NCI-H1048 (cell line): ENCODE data around the gene CCDC102B.

ENCODE experiments used
- DNase-seq: peaks from one replicate; lab custom pipeline; 2025; lab: John Stamatoyannopoulos, UW

CCDC102B gene

DNA sequence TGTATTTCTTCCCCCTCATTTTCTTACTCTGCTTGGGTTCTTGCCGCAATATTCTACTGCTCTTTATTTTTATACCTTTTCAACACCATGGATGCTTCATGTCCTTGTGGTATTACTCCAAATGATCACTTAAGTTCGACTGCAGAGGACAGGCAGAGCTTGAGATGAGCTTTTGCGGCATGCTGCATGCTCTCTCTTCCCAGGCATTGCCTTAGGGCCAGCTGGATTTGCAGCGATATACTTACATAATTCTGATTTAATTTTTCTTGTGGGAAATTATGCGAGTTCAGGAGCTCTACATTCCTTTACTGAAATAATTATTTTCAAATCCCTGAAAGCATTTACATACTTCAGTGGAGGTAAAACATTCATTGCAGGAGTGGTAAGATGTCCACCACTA is 288.1 kb downstream of the CCDC102B start:
- no peak for DNase-seq

GRCh38 chr18:69088973-69089372 is 291.1 kb downstream of the CCDC102B start:
- no peak for DNase-seq

- no peak for DNase-seq
These were observed 299.5 kb downstream of the CCDC102B start for GRCh38 chr18:69097349-69097748.

- DNase-seq = no peak
These were observed 305.1 kb downstream of the CCDC102B start for GRCh38 chr18:69102959-69103358.
